Raji (cell line): Measurements from ENCODE around the gene DDO.

Experiments
- POLR2A ChIP-seq: IDR thresholded peaks from 2 replicates; pipeline ENCODE4 v1.6.1; 2011; ENCODE audit warnings: low read depth, low read length, control low read depth; ENCODE audit not compliant: insufficient read depth

DDO gene

DNA sequence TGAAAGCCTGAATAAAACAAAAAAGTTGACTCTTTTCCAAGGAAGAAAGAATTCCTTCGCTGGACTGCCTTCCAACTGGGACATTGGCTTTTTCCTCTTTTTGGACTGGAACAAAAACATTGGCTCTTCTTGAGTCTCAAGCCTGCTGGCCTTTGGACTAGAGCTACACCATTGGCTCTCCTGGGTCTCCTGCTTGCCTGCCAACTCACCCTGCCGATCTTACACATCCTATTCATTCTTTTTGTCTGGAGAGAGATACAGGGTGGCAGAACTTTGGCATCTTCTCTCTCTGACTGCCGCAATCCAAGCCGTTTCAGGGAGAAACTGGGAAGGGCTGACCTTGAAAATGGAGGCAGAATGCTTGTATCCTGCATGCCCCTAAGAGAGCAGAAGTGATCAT, 20.2 kb downstream of the DDO start:
- no peak for TF ChIP-seq POLR2A

- TF ChIP-seq POLR2A: no peak
Measured at GRCh38 chr6:110394409-110394808, 21.0 kb downstream of the DDO start.

- no peak for TF ChIP-seq POLR2A
Measured at GRCh38 chr6:110392727-110393126, 22.6 kb downstream of the DDO start.

DNA sequence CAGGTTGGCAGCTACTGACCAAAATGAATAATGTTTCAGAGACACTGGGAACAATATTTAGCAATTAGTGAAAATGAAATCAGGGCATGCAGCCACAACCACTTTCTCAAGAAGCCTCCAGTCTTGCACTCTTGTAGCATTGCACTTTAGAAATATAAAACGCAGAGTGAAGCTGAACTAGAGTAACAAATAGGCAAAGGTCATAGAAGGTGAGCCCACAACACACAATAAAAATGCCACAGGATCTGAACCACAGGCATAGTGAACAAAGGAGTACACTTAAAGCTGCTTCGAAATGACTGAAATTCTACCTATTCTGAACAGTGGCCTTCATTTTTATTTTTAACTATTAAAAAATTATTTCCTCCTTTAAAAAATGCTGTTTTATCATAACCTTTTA, 25.0 kb downstream of the DDO start:
- TF ChIP-seq POLR2A: no peak

DNA sequence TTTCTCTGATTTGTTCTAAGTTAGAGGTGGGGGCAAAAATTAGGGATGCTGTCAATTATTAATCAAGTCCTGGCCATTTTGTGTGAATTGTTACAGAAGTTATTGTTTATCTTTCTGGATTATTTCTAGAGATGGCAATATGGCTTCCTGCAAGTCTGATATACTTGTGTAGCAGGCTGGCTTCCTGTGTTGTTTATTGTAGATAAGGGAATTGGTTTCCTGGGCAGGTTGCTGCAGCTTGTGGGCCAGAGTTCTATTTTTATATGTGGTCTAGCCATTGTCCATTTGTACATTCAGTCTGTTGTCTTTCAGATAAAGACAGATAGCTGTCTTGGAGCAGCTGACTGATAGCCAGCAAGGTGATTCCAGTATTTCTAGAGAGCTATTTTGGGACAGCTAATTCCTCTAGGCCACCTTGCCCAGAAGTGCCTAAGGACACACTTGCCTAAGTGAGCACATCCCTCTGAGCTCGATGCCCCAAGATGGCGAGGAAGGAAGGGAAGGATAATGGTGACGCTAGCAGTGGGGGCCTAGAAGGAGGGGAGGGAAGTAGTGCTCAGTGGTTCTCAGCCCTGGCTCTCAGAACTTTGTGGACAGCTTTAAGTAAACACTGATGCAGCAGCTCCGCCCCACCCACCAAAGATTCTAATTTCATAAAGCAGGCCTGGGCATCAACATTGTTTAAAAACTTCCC, 25.5 kb downstream of the DDO start:
- TF ChIP-seq POLR2A: no peak

GRCh38 chr6:110387986-110388385, 27.4 kb downstream of the DDO start:
- no peak for TF ChIP-seq POLR2A

- TF ChIP-seq POLR2A: no peak
Measured at GRCh38 chr6:110385458-110385863, 29.9 kb downstream of the DDO start.

DNA sequence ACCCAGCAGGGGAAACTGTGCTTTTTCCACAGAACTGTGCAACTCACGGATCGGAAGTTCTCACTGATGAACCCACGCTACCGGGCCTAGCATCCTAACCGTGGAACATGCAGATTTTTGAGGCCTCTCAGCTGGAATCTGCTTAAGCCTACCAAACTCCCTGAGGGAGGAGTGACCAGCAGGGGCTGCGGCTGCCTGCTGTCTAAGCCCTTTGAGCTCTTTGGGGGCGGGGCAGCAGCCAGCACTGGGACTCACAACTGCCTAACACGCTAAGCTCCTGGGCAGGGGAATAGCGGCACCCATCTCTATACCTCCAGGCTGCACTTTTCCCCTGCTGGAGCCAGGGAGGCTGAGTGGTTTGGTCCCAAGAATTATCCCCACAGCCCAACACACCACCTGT, 36.8 kb downstream of the DDO start:
- TF ChIP-seq POLR2A: no peak

- TF ChIP-seq POLR2A: no peak
Measured at GRCh38 chr6:110369066-110369465, 46.3 kb downstream of the DDO start.

GRCh38 chr6:110368284-110368683, 47.1 kb downstream of the DDO start:
- no peak for TF ChIP-seq POLR2A

GRCh38 chr6:110367825-110368224, 47.5 kb downstream of the DDO start:
- no peak for TF ChIP-seq POLR2A

DNA sequence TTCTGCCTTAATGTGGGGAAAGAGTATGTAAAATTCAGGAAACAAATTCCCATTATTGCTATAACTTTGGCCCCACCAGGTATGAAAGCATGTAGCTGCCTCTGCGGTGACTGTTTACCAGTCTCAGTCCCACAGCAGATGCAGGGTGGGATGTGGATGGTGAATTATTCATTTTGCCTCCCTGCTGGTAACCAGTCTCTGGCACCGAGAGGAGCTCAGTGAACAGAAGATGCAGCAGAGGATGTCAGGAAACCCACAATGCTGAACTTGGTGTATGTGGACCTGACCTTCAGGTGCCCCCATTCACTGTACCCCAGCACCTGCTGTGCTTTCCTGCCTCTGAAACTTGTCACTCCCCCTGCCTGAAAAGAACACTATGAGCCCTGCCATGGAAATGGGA, 48.4 kb downstream of the DDO start:
- no peak for TF ChIP-seq POLR2A

- no peak for TF ChIP-seq POLR2A
Measured at GRCh38 chr6:110366256-110366655, 49.1 kb downstream of the DDO start.

DNA sequence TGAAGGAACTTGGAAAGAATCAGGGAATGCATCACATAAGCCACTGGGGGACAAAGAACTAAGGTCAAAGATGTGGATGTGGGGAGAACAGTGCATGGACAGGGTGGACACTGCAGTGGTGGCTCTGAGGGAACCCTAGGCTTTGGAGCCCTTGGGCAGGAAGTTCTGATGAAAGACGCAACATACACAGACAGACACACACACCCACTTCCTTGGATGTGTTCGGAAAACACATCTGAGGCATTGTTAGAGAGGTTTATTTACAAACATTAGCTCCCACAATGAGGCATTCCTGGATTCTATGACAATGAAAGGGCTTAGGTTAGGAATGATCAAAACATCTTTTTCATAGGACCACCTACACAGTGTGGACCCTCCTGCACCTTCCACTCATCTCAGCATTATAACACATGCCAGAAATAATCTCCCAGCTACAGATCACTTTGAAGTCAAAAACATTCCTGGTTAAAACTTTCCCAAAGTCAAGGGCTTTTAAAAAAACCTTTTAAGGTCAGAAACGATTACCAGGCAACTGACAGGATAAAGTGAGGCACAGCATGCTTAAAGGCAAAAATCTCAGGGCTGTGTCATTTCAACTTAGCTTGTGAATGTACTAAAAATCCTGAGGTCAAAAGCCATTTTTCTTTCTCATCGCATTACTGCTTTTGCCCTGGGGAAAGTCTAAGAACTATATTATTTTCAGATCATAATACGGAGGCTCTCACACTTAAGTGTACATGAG, 50.8 kb downstream of the DDO start:
- TF ChIP-seq POLR2A: no peak

DNA sequence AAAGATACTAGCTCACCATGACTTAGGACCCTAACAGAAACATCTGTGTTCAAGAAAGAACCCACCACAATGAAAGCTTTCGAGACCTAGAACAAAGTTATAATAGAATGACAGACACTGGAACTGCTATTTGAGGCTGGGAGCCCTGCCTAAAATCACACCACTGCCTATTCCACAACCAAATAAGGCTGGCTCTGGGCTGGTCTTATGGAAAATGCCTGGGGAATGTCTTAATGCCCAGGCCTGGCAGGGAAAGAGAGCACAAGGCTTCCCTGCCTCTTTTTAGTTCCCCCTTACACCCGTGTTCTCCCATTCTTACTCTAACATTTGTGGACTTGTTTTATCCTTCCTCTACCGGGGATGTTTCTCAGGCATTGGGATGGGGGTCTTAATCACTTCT, 51.6 kb downstream of the DDO start:
- no peak for TF ChIP-seq POLR2A

GRCh38 chr6:110360676-110361075, 54.7 kb downstream of the DDO start:
- TF ChIP-seq POLR2A: no peak

DNA sequence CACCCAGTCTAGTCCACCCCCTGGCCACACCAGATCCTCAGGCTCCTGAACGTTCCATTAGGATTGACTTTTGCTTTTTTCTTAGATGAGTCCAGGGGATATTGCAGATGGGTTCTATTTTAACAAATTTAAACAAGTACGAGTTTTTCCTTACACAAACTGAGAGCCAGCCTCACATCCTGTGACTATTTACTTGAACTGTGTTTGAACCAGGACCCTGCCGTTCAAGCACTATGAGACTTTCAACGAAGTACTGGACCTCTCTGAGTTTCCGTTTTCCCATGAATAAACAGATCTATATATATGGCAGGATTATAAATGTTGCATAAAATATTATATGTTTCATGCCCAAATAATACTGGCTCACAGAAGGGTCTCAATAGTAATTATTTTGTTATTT, 55.8 kb downstream of the DDO start:
- TF ChIP-seq POLR2A: no peak

DNA sequence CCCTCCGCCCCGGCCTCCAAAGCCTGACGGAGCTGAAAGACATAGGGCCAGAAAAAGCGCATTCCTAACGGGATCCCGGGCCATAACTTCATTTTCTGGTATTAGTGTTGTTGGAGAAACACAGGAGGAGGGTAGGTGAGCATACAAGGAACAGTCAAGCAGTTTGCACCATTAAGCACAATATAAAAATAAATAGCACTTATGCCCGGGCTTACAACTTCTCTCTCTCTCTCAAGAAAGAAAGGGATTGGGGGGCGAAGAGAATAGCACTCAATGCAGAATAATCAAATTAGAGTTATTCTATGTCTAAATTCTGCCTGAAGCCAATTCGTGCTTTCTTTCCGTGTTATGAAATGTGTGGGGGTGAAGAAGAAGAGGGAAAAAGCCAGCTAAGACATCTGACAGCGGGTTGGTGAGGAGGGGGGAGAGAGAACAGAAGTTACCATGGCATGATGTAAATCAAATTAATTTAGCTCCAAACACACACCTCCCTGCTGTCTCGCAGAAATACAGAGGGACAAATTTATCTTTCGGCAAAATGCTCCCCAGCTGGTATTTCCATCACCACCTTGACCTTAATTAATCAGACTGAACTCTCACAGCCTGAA, 56.7 kb downstream of the DDO start:
- no peak for TF ChIP-seq POLR2A
